Adrenal gland (tissue), 5 donors: ENCODE data around the gene BEND7.

Source experiments
- POLR2A ChIP-seq, 2 donors: fragments of 450-650 bp; IDR thresholded peaks; one replicate each; pipeline ENCODE4 v1.6.1; 2017; ENCODE audit warnings: antibody characterized with exemption in 2 of 2, mild to moderate bottlenecking in 2 of 2, moderate library complexity in 1 of 2
- TF ChIP-seq, protein P1 (sequence below), 6 experiments: fragments of 450-650 bp in 4 of 6; fragments of 200-600 bp in 2 of 6; sonication (generic) in 1 of 6; IDR thresholded peaks; 1 replicate in 5 of 6; 2 replicates in 1 of 6; pipeline versions ENCODE4 v1.5.1 to v1.8.0; 2016 to 2021; ENCODE audit warnings: antibody characterized with exemption in 6 of 6, mild to moderate bottlenecking in 2 of 6, moderate library complexity in 1 of 6
- donor health status: DM: no; HTN: no; CAD: no.

DNA sequence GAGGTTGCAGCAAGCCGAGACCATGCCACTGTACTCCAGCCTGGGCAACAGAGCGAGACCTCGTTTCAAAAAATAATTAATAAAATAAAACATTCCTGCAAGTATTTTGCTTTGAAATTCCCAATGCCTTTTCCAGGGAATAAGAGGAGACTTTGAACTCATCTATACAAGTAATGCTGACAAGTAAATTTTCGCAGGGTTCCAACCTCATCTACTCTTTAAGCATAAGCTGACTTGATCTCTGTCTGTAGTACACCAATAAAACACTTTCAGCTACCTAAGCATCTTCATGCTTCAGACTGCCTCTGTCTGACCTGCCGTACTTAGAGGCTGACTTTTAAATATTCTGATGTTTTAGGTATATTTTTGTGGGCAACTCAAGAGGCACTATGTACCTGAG lies 13.7 kb upstream of the BEND7 start:
- TF ChIP-seq, protein P1, sequence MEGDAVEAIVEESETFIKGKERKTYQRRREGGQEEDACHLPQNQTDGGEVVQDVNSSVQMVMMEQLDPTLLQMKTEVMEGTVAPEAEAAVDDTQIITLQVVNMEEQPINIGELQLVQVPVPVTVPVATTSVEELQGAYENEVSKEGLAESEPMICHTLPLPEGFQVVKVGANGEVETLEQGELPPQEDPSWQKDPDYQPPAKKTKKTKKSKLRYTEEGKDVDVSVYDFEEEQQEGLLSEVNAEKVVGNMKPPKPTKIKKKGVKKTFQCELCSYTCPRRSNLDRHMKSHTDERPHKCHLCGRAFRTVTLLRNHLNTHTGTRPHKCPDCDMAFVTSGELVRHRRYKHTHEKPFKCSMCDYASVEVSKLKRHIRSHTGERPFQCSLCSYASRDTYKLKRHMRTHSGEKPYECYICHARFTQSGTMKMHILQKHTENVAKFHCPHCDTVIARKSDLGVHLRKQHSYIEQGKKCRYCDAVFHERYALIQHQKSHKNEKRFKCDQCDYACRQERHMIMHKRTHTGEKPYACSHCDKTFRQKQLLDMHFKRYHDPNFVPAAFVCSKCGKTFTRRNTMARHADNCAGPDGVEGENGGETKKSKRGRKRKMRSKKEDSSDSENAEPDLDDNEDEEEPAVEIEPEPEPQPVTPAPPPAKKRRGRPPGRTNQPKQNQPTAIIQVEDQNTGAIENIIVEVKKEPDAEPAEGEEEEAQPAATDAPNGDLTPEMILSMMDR (IDR thresholded peaks at IDR 0.05): no peak
- TF ChIP-seq POLR2A (IDR thresholded peaks at IDR 0.05): no peak
